Fibroblast of pulmonary artery (primary cell): Measurements from ENCODE around the gene ADAM19.
A peak's percentile ranks its signal among the peaks of the same experiment; 100 is the strongest.

ENCODE experiments used
- DNase-seq: peaks from one replicate; pipeline ENCODE4 v3.0.0-alpha.2; 2010; ENCODE audit warnings: low read depth
- H3K4me3 ChIP-seq: replicated peaks from 2 replicates; pipeline ENCODE4 v1.5.1; 2011; ENCODE audit warnings: low read depth, mild to moderate bottlenecking, control low read depth, low read length, moderate library complexity
- TF ChIP-seq, protein P1 (sequence below): IDR thresholded peaks from 2 replicates; pipeline ENCODE4 v1.5.1; 2011; ENCODE audit warnings: mild to moderate bottlenecking, control low read depth, low read length, inconsistent platforms; ENCODE audit errors: missing control alignments

ADAM19 gene

DNA sequence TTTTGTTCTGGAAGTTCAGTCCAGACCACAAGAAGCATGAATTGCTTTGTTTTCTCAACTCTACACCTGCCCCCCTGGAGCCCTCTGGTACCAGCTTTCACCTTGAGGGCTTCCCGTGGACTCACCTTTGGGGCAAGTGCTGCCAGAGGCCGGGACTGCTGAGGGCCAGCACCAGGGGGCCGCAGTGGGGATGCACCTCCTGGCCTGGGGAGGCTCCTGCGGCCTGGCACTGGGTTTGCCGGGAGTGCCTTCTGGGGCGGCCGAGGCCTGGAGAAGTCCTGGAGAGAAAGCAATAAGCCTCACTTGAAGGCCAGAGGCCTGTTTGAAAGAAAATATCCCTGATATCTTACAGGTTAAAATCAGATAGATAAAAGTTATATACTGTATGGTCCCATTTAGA, 93.9 kb downstream of the ADAM19 start:
- TF ChIP-seq, protein P1, sequence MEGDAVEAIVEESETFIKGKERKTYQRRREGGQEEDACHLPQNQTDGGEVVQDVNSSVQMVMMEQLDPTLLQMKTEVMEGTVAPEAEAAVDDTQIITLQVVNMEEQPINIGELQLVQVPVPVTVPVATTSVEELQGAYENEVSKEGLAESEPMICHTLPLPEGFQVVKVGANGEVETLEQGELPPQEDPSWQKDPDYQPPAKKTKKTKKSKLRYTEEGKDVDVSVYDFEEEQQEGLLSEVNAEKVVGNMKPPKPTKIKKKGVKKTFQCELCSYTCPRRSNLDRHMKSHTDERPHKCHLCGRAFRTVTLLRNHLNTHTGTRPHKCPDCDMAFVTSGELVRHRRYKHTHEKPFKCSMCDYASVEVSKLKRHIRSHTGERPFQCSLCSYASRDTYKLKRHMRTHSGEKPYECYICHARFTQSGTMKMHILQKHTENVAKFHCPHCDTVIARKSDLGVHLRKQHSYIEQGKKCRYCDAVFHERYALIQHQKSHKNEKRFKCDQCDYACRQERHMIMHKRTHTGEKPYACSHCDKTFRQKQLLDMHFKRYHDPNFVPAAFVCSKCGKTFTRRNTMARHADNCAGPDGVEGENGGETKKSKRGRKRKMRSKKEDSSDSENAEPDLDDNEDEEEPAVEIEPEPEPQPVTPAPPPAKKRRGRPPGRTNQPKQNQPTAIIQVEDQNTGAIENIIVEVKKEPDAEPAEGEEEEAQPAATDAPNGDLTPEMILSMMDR, result no peak
- no peak for DNase-seq

DNA sequence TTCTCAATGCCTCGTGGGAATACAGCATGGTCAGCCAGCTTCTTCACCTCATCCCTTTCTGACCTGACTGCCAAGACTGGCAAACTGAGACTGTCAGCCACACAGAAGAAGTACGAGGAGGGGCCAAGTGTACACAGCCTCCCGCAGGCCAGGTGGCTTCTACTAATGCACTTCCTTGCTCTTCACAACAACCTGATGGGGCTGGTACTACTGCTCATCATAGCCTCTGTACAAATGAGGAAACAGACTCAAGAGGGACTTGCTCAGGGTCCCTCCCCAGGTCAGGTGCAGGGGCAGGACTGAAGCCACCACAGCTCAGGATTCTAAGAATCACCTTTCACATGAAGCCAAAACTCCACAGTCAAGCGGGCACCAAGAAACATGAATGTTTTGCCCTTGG, 94.3 kb downstream of the ADAM19 start:
- DNase-seq, result no peak
- TF ChIP-seq, protein P1, result no peak
- H3K4me3 ChIP-seq, result no peak overlapping the region

More for the DNA sequence above, 93.9 kb downstream of the ADAM19 start:
- H3K4me3 ChIP-seq, result no peak overlapping the region

DNA sequence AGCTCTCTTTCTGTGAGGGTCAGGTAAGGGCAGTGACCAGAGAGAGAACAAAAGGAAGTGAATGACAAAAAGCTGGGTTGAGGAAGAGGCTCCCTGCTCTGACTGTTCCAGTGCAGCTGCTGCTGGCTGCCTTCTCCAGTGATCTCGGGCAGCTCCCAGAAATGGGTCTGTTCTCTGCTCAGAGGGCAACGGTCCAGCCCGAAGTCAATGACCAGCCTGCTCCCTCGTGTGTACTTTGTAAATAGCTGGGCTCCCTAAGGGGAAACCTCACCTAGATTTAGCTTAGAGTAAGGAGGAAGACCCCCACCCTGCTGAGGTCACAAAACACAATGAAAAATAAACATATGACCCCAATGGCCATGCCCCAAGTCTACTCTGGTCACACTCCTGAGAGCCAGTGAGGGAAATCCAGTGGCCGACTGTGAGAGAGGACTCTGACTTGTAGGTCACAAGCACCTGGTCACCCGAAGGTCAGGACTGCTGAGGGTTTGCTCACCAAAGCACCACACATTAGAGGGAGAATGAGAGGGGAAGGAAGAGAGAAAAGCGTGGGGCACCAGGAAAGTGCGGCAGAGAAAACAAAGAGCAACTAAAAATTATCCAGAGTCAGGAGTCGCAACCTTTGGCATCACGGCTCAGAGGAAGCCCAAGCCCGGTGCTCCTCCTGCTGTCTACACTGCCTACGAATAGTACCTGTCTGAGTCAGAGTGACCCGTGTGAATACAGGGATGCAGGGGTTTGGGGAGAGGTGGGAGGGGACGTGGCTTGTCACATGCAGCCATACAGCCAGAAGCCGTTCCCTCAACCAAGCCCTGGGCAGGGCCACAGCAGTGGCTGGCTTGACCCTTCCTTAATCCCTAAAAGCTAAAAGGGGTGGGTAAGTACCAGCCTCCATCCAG, 95.7 kb downstream of the ADAM19 start:
- DNase-seq, result no peak
- TF ChIP-seq, protein P1, result no peak

DNA sequence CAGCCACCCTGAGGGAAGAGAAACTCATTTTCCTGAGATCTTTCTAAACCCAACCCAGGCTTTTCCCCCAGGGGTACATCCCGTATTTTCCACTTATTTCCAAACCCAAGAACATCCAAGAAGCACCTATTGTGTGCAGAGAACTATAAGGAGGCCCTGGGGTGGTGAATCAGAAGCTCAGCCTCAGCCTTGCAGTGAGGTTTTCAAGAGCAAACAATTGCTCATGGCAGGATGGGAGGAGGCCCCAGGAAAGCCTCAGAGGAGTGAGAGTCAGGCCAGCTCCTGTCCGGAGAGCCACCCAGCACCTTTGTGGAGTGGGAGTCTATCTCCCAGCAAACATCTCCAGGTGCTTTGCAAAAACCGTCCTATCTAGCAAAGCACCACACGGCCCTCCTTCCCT, 96.4 kb downstream of the ADAM19 start:
- TF ChIP-seq, protein P1, result no peak
- peak; percentile 5 for DNase-seq
- H3K4me3 ChIP-seq, result no peak overlapping the region

More for the DNA sequence above, 95.7 kb downstream of the ADAM19 start:
- no peak overlapping the region for H3K4me3 ChIP-seq

DNA sequence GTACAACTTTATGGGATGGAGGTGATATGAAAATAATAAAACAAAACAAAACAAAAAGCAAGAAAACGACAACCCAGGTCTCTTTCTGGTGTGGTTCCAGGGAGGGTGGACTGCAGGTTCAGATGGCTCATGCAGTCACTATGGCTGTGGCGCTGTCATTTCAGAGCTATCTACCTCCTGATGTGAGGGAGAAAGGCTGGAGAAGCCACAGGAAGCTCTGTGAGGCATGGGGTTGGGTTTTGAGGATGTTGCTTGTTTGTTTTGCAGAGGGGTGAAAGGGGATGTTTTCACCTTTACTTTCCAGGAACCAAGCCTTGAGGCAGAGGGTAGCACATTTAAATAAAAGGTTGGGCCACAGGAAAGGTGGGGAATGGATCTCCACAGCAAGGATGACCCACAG, 96.8 kb downstream of the ADAM19 start:
- TF ChIP-seq, protein P1, result no peak
- DNase-seq, result no peak

DNA sequence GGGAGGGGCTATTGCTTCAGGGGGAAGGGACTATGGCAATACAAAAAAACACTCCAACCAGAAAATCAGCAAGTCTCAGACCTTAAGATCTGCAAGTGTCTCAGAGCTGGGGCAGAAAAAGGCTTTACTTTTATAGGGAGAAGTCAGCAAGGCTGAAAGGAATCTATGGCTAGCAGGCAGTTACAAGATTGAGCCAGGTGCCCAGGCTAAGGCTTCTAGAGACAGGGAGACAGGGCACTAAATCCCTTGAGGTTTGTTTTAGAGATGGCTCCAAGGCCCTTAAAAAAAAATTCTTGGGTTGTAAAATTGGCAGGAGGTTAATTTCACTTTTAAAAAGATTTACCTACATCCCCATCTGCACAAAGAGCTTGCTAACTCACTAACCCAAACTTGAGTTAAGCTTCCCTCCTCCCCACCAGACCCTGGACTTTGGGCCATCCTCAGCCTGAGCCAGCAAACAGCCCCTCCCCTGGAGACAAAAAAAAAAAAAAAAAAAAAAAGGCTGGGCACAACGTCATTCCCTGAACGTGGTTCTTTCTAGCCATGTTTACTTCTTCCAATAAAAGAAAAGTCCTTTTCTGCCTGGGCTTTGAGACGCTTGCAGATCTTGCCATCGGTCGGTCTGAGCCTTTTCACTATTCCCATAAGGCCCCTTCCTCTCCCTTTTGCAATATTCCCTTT, 97.6 kb downstream of the ADAM19 start:
- TF ChIP-seq, protein P1, result no peak
- no peak overlapping the region for H3K4me3 ChIP-seq
- no peak for DNase-seq

More for the DNA sequence above, 96.8 kb downstream of the ADAM19 start:
- no peak overlapping the region for H3K4me3 ChIP-seq
